GM23338 (cell line): ENCODE data around the gene TTLL6. TPM values are rescaled to one million over a fixed set of nuclear protein-coding genes. Genes with fewer than 3 reads are reported as not detected.

Source experiments
- ATAC-seq: fragments of 200-7000 bp; cut with Tn5 transposase; 3 replicates; pipeline ENCODE4 v1.9.1; 2020
- DNase-seq: peaks from one replicate; pipeline ENCODE4 v3.0.0-alpha.2; 2015; ENCODE audit warnings: low spot score
- H2AFZ ChIP-seq: fragments of 200-600 bp; sonication (generic); 2 replicates; pipeline ENCODE4 v1.8.0; 2016; ENCODE audit warnings: antibody characterized with exemption, mild to moderate bottlenecking, moderate library complexity
- H3F3A ChIP-seq: fragments of 200-600 bp; sonication (generic); replicated peaks from 2 replicates; pipeline ENCODE4 v1.8.0; 2017; ENCODE audit warnings: antibody characterized with exemption, mixed run types, low read depth
- H3K27ac ChIP-seq: fragments of 200-600 bp; sonication (generic); 2 replicates; pipeline ENCODE4 v1.6.1; 2016; ENCODE audit warnings: low read depth
- H3K27me3 ChIP-seq: fragments of 200-600 bp; sonication (generic); 2 replicates; pipeline ENCODE4 v1.8.0; 2016; ENCODE audit warnings: mild to moderate bottlenecking, mixed run types, moderate library complexity; ENCODE audit not compliant: insufficient read depth
- H3K36me3 ChIP-seq: fragments of 200-600 bp; sonication (generic); 2 replicates; pipeline ENCODE4 v1.8.0; 2016; ENCODE audit warnings: mild to moderate bottlenecking; ENCODE audit not compliant: insufficient read depth
- H3K4me1 ChIP-seq: fragments of 200-600 bp; sonication (generic); 2 replicates; pipeline ENCODE4 v1.8.0; 2016; ENCODE audit warnings: mild to moderate bottlenecking, moderate library complexity; ENCODE audit not compliant: insufficient read depth
- H3K4me2 ChIP-seq: fragments of 200-600 bp; sonication (generic); 2 replicates; pipeline ENCODE4 v1.7.1; 2017; ENCODE audit warnings: mixed run types
- H3K4me3 ChIP-seq: fragments of 200-600 bp; sonication (generic); 2 replicates; pipeline ENCODE4 v1.6.1; 2016; ENCODE audit warnings: mixed run types
- H3K79me2 ChIP-seq: fragments of 200-600 bp; sonication (generic); replicated peaks from 2 replicates; pipeline ENCODE4 v1.8.0; 2017; ENCODE audit warnings: mild to moderate bottlenecking; ENCODE audit not compliant: insufficient read depth
- H3K9me2 ChIP-seq: fragments of 200-600 bp; sonication (generic); 2 replicates; pipeline ENCODE4 v1.8.0; 2017; ENCODE audit not compliant: insufficient read depth
- H4K20me1 ChIP-seq: fragments of 200-600 bp; sonication (generic); replicated peaks from 2 replicates; pipeline ENCODE4 v1.8.0; 2017; ENCODE audit warnings: mild to moderate bottlenecking; ENCODE audit not compliant: insufficient read depth
- H3K27ac Mint-ChIP-seq: 2 replicates; pipeline ENCODE4 v1.8.0; 2020; ENCODE audit warnings: inconsistent platforms, mild to moderate bottlenecking, moderate library complexity, mixed read lengths
- H3K27me3 Mint-ChIP-seq: 3 replicates; pipeline ENCODE4 v1.8.0; 2022; ENCODE audit warnings: low read depth, mild to moderate bottlenecking, moderate library complexity, mixed read lengths, inconsistent platforms; ENCODE audit not compliant: insufficient read depth, poor library complexity
- H3K36me3 Mint-ChIP-seq: 3 replicates; pipeline ENCODE4 v1.8.0; 2021; ENCODE audit warnings: low read depth, mild to moderate bottlenecking, inconsistent platforms, moderate library complexity, mixed read lengths
- H3K4me1 Mint-ChIP-seq: 3 replicates; pipeline ENCODE4 v1.8.0; 2020; ENCODE audit warnings: mild to moderate bottlenecking, inconsistent platforms, mixed read lengths
- H3K4me3 Mint-ChIP-seq: 3 replicates; pipeline ENCODE4 v1.8.0; 2021; ENCODE audit warnings: moderate library complexity, mild to moderate bottlenecking, inconsistent platforms, mixed read lengths
- H3K9me3 Mint-ChIP-seq: 3 replicates; pipeline ENCODE4 v1.8.0; 2020; ENCODE audit warnings: moderate library complexity, mild to moderate bottlenecking, inconsistent platforms, mixed read lengths
- EZH2 ChIP-seq: fragments of 200-600 bp; sonication (generic); IDR thresholded peaks from one replicate; pipeline ENCODE4 v1.8.0; 2017; ENCODE audit warnings: antibody characterized with exemption, mild to moderate bottlenecking, low read depth; ENCODE audit not compliant: unreplicated experiment
- NANOG ChIP-seq: IDR thresholded peaks from 2 replicates; pipeline ENCODE4 v1.6.1; 2016; ENCODE audit warnings: antibody characterized with exemption, borderline replicate concordance
- STAT1 ChIP-seq: IDR thresholded peaks from one replicate; pipeline ENCODE4 v1.6.1; 2016; ENCODE audit warnings: antibody characterized with exemption; ENCODE audit not compliant: unreplicated experiment
- ZNF114 ChIP-seq: fragments of 250-450 bp; sonication (Bioruptor Pico); IDR thresholded peaks from 2 replicates; pipeline ENCODE4 v1.5.0; 2020; ENCODE audit warnings: mild to moderate bottlenecking, moderate library complexity
- ZNF462 ChIP-seq: fragments of 250-450 bp; sonication (Bioruptor Pico); IDR thresholded peaks from 2 replicates; pipeline ENCODE4 v1.5.0; 2020; ENCODE audit warnings: mild to moderate bottlenecking, moderate library complexity
- polyA plus RNA-seq: library from polyadenylated mRNA; unstranded; fragments of >200 nt; fragmentation: Nextera tagmentation; extraction: Ambion mirVana; gene quantifications from 2 replicates; pipeline ENCODE4 v1.2.1, GENCODE V29; 2016
- total RNA-seq: library from RNA; depleted of rRNA; stranded (reverse); fragments of >200 nt; shearing (Covaris generic); gene quantifications from 2 replicates; pipeline ENCODE4 v1.2.3, GENCODE V29; 2014
- TF ChIP-seq, protein P1 (sequence below), 2 experiments: fragments of 200-600 bp in 1 of 2; sonication (generic) in 1 of 2; conservative IDR thresholded peaks; 2 replicates each; pipeline versions ENCODE4 v1.5.1 to v1.6.1; 2016 to 2017; ENCODE audit warnings: antibody characterized with exemption in 2 of 2, low read depth in 2 of 2, mild to moderate bottlenecking in 2 of 2, moderate library complexity in 1 of 2
- TF ChIP-seq, protein P2 (sequence below): IDR thresholded peaks from 2 replicates; pipeline ENCODE4 v1.6.1; 2016; ENCODE audit warnings: antibody characterized with exemption

The TTLL6 gene
- total and polyA plus RNA-seq, 2 experiments from 2014 or later, result 1.9 to 4.7 TPM

GRCh38 chr17:48740537-48740936 lies 76.5 kb downstream of the TTLL6 start (continued):
- no peak for TF ChIP-seq ZNF462

DNA sequence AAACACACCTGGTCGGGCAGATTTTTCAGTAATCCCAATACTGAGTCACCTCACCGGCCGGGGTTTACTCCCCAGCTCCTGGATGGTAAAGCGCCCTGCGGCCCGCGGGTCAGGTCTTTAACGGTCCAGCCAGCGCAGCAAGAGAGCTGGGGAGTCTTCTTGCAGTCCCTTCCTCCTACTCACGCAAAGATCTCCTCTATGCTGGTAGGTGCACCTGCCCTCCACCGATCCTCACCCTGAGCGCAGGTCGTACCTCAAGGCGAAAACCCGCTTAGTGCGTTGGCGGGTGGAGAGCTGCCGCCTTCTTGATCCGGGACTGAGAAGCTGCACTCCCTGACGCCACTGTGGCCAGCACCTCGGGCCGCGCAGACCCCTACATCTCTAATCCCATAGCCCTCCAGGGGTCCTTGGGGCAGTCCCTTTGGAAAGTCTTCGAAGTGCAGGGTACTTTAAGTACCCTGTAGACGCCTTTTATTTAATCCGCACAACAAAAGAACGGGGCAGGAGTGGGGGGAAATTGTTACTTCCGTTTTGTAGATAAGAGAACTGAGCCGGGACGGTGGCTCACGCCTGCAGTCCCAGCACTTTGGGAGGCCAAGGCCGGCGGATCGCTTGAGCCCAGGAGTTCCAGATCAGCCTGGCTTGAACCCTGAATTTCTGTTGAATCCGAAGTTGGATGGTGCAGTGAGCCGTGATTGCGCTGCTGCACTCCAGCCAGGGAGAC lies 78.1 kb downstream of the TTLL6 start:
- Mint-ChIP-seq H3K9me3 (peaks cover 3% of the 10 kb centered on the region; the same call in 1 of the 3 replicates), H3K27ac (no peak overlapping the region), H3K4me1 (peaks cover 5% of the 10 kb centered on the region; the same call in 2 of the 3 replicates), H3K4me3 (no peak overlapping the region), H3K36me3 (no peaks in the 10 kb centered on the region), H3K27me3 (peaks cover 100% of the 10 kb centered on the region)
- peaks cover 55% of the 10 kb centered on the region for H4K20me1 ChIP-seq
- no peak overlapping the region for H3K4me3 ChIP-seq
- peaks cover 9% of the 10 kb centered on the region; the same call in 1 of the 2 replicates for H3K4me1 ChIP-seq
- peaks cover 100% of the 10 kb centered on the region for H3K27me3 ChIP-seq
- H3K36me3 ChIP-seq, result no peaks in the 10 kb centered on the region
- TF ChIP-seq STAT1 (no peak), ZNF114 (CRISPR knock-in tag) (no peak), NANOG (peak; percentile 30; the same call in 1 of the 2 replicates), EZH2 (peak; percentile 98)
- TF ChIP-seq, protein P1, sequence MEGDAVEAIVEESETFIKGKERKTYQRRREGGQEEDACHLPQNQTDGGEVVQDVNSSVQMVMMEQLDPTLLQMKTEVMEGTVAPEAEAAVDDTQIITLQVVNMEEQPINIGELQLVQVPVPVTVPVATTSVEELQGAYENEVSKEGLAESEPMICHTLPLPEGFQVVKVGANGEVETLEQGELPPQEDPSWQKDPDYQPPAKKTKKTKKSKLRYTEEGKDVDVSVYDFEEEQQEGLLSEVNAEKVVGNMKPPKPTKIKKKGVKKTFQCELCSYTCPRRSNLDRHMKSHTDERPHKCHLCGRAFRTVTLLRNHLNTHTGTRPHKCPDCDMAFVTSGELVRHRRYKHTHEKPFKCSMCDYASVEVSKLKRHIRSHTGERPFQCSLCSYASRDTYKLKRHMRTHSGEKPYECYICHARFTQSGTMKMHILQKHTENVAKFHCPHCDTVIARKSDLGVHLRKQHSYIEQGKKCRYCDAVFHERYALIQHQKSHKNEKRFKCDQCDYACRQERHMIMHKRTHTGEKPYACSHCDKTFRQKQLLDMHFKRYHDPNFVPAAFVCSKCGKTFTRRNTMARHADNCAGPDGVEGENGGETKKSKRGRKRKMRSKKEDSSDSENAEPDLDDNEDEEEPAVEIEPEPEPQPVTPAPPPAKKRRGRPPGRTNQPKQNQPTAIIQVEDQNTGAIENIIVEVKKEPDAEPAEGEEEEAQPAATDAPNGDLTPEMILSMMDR (conservative IDR thresholded peaks at IDR 0.05; ENCODE audit: low read depth in 2 of 2), result no peak
- TF ChIP-seq, protein P2, sequence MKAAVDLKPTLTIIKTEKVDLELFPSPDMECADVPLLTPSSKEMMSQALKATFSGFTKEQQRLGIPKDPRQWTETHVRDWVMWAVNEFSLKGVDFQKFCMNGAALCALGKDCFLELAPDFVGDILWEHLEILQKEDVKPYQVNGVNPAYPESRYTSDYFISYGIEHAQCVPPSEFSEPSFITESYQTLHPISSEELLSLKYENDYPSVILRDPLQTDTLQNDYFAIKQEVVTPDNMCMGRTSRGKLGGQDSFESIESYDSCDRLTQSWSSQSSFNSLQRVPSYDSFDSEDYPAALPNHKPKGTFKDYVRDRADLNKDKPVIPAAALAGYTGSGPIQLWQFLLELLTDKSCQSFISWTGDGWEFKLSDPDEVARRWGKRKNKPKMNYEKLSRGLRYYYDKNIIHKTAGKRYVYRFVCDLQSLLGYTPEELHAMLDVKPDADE, result no peak
- H3K27ac ChIP-seq, result no peak overlapping the region
- H3F3A ChIP-seq, result peaks cover 10% of the 10 kb centered on the region
- H3K4me2 ChIP-seq, result peak overlapping the region; percentile 55; the same call in 1 of the 2 replicates
- no peak overlapping the region for H2AFZ ChIP-seq
- H3K9me2 ChIP-seq, result no peaks in the 10 kb centered on the region
- ATAC-seq (peak; percentile 71), DNase-seq (peak; percentile 69)
- no peaks in the 10 kb centered on the region for H3K79me2 ChIP-seq
